Activated CD4-positive, alpha-beta T cell treated with anti-CD3 and anti-CD28 coated beads, Interleukin-2, amount 50 U/mL, for 1 hour (primary cell): ENCODE results near the gene FCHSD1.

ENCODE experiments used
- DNase-seq: peaks from one replicate; pipeline ENCODE4 v3.0.0-alpha.2; 2020

The FCHSD1 gene

DNA sequence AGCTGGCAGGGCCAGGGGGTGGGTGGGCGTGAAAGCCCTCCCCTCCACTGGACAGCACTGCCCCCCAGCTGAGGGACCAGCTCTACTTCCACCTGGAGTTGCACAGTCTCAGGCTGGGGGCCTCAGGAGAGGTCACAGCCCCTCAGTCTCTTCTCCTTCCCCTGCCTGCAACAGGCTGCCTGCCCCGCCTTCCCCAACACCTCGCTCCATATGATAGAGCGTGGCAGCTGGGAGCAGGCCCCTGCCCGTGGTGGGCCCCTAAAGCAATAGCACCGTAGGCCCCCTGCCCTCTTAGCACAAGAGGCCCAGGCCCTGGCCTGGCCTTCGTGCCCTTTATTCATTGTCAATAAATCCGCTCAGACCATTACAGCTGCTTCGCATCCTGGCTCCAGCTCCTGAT is 10.5 kb downstream of the FCHSD1 start:
- no peak for DNase-seq

- DNase-seq: no peak
Measured at GRCh38 chr5:141640051-141640415, 11.2 kb downstream of the FCHSD1 start.

- no peak for DNase-seq
Measured at GRCh38 chr5:141639357-141640050, 11.7 kb downstream of the FCHSD1 start.

GRCh38 chr5:141638771-141639170 is 12.4 kb downstream of the FCHSD1 start:
- DNase-seq: no peak

DNA sequence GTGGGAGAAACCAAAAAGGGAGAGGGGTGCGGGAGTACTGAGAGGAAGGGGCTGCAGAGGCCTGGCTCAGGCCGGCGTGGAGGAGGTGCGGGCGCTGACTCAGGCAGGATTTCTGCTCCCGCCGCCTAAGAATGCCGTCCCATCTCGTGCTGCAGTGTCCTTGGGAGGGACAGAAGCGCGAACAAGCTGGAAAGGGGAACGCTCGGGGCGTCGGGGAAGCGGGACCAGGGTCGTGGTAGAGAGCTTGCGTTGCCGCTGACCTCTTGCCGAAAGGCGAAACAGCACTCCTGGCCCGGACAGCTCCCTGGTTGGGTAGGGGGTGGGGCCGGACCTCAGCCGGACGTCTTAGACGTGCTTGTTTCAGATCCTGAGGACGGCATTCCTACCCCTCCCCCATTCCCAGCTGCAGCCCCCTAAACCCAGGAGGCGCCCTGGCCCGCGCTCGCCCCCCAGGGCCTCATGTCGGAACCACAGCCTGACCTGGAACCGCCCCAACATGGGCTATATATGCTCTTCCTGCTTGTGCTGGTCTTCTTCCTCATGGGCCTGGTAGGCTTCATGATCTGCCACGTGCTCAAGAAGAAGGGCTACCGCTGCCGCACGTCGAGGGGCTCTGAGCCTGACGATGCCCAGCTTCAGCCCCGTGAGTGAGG is 13.3 kb downstream of the FCHSD1 start:
- peak; percentile 55 for DNase-seq

DNA sequence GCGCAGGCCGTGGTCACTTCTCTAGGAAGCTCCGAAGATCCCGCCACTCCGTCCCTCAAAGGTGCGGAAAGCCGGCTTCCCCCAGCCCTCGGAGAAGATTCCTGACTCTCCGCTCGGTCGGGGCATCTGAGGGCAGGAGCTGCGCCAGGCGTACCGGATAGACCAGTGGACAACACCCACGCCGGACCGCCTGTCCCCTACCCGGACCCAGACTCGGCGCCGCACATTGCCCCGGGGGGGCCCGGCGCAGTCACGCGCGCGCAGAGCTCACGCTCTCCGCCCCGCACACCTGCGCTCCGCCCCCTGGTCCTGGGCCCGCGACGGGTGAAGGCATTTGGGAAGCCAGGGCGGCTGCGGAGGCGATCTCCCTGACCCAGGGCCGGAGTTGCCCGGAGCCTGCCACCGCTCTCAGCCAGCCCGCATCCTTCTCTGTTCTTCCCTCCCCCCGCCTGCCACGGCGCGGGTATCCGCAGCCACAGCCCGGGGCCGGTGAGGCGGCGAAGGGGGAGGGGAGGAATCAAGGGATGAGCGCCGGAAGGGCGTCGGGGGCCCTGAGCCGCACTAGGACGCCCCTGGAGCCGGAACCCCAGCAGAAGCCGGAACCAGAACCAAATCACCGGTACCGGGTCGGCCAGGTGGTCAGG is 14.0 kb downstream of the FCHSD1 start:
- DNase-seq: peak; percentile 46

DNA sequence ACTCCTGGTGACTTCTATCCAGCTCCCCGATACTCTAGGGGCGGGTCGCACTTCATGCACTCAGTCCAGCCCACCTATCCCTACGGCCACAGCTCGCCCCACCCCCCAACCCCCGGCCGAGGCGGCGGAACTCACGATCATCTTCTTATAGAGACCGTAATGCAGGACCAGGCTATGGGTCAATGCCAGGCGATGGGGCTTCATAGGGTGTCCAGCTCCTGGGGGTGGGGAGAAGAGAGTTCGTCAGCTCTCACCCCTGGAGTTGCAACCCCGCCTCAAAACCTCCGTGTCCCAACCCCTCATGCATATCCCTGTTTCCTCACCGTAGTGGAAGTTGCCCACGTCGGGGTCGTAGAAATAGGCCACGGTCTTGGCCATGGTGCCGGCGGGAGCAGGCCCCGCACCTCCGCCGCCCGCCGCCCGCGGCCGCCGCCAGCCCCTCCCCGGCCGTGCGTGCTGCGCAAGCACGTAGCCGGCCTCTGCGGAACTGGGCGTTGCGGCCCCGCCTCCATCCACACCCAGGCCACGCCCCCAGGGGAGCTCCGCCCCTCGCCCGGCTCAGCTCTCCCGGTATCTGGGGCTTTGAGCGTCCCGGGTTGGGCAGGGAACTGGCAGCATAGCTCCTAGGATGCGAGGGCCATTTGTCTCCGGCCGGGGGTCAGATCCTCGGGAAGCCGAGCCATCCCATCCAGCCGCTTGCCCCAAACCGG is 14.7 kb downstream of the FCHSD1 start, which contains the start of the genes HDAC3 and RELL2:
Gene HDAC3 (minus strand): TSS at position 437 of the 710 bp plus-strand sequence. CDS start 59 bp downstream, at position 378.
Gene RELL2 (plus strand): TSS at position 585 of the 710 bp plus-strand sequence. CDS start 1,229 bp downstream, outside the sequence.
- peak; percentile 95 for DNase-seq

DNA sequence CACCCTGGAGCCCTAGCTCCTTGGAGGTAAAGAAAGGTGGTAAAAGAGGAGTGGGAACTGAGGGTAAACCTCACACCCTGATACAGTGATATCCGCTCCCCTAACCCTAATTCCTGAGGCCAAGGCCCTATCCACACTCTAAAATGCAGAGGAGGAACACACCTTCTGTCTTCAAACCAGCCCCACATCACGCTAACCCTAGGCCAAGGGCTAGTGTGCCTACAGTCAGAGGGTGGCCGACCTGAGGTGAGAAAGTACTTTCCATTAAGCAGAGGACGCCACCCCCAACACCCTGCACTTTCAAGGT is 15.2 kb downstream of the FCHSD1 start:
- DNase-seq: no peak

DNA sequence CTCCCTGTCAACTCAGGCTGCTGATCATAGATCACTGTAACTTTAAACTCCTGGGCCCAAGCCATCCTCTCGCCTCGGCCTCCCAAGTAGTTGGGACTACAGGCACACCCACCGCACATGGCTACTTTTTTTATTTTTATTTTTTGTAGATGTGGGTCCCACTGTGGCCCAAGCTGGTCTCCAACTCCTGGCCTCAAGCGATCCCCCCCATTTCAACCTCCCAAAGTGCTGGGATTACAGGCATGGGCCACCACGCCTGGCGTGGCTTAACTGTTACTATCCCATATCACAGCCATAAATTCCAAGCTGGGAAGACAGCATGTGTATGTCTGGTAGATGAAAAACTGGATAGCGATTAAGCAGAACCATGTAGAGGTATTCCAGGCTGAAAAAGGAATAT is 15.6 kb downstream of the FCHSD1 start:
- DNase-seq: no peak

DNA sequence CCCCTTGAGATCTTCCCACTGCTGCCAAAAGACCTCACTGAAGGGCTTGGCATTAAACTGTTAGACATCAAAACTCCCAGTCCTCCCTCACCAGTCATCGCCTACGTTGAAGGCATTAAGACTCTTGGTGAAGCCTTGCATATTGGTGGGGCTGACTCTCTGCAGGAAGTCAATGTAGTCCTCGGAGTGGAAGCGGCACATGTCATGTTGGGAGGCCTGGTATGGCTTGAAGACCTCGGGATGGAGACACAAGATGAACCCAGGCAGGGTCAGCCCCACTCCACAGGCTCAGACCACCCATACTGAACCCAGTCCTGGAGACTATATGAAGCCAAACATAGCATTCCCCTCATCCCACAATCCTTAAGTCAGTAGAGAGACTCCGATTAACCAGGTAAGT is 16.5 kb downstream of the FCHSD1 start:
- DNase-seq: no peak

- DNase-seq: no peak
Measured at GRCh38 chr5:141633871-141634561, 17.2 kb downstream of the FCHSD1 start.

DNA sequence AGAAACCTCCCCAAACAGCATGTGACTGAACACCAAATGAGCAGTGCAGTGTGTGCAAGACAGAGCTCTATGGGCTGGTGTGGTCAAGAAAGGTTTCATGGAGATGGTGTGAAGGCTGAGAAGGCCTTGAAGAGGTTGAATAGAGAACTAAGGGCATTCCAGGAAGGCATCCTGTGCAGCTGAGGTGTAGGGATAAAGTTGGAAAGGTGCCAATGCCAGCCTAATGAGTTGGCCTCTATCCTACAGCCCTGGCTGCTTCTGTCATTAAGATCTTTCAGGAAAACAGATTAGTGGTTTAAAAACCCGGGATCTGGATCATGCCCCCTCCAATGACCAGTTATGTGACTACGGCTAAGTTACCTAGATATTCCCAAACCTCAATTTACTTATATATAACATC is 18.6 kb downstream of the FCHSD1 start:
- no peak for DNase-seq

DNA sequence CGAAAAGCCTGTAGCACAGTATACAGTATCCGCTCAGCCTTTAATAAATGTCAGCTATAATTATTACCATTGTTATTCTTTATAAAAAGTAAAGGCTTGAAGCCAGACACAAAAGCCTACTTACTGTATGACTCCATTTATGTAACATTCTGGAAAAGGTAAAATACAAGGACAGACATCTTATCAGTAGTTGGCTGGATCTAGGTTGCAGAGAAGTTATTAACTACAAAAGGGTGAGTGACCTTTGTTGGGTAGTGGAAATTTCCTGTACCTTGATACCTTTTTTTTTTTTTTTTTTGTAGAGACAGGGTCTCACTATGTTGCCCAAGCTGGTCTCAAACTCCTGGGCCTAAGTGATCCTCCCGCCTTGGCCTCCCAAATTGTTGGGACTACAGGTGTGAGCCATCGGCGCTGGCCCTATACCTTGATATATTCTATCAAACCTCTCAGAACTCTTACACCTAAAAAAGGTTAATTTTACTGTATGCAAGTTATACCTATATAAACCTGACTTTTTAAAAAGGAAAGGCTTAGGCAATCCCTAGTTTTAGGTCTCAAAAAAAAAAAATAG is 20.6 kb downstream of the FCHSD1 start:
- DNase-seq: no peak

DNA sequence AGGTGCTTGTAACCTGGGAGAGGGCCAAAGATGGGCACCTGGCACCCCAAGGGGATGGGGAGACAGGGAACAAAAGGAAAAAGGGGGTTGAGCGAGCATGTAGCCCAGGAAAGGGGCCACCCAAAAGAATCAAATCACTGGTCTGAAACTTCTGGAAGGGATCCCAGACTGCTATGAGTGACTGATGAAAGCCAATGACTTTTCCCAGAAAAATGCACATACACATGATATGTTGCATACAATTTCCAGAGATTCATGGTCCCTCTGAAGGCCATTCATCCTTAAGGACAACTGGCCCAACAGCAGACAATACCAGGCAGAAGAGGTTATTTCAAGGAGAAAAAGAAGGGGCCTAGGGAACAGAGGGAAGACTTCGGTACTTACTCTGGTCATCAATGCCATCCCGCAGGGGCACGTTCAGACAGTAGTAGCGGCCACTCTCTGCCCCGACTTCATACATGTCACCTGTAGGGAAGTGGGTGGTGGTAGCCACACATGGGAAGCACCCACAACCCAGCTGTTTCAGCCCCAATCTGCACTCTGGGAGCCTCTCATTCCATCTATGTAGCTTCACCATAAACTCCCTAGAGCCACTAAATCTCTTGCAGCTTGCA is 22.9 kb downstream of the FCHSD1 start:
- no peak for DNase-seq

GRCh38 chr5:141623611-141624010 is 27.6 kb downstream of the FCHSD1 start:
- DNase-seq: no peak

GRCh38 chr5:141623186-141623585 is 28.0 kb downstream of the FCHSD1 start:
- DNase-seq: no peak

GRCh38 chr5:141618804-141619554 is 32.2 kb downstream of the FCHSD1 start, which contains the start of gene DIAPH1:
DIAPH1 (minus strand) TSS chr5:141619000; CDS start chr5:141618914, 86 bp downstream.
- peak; percentile 98 for DNase-seq

DNA sequence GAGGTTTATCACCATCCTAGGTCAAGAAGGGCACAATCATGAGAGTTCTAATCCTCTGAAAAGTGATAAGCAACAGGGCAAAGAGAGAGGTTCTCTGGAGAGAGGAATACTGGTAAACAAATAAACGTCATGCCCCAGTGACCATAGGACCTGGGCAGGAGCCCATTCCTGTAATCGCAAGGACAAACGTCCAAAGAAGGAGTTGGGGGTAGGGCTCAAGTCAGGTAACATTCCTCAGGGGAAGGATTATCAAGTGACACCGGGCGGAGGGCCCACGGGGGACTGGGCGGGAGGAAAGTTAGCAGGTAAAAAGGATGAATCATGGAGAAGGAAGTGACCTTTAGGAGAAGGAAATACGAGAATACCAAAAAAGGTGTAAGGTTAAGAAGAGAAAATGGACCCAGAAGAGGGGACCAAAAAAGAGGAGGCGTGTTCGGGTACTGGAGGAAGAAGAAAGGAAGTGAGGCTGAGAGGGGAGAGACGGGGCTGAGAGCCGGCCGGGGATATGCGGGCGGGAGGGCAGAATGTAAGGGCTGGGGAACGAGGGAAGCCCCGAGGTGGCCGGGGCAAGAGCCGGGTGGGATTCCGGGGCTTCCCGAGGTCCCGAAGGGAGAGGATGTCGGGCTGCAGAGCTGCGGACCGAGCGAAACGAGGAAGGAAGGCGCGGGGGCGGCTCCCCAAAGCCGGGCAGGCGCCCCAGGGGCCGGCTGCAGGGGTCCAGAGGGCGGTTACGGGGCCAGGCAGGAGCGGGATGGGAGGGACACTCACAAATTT is 33.0 kb downstream of the FCHSD1 start:
- peak; percentile 37 for DNase-seq

GRCh38 chr5:141617682-141618029 is 33.6 kb downstream of the FCHSD1 start:
- no peak for DNase-seq

- DNase-seq: no peak
Measured at GRCh38 chr5:141617128-141617527, 34.1 kb downstream of the FCHSD1 start.
